RWPE2 (cell line): ENCODE results near the gene STON2.

Experiments
- ATAC-seq: fragments of 200-7000 bp; cut with Tn5 transposase; 3 replicates; pipeline ENCODE4 v1.9.1; 2021; ENCODE audit warnings: low read depth
- DNase-seq: peaks from one replicate; pipeline ENCODE4 v3.0.0-alpha.2; 2020; ENCODE audit warnings: low spot score
- H3K27ac ChIP-seq: fragments of 450-650 bp; 2 replicates; pipeline ENCODE4 v1.5.1; 2017; ENCODE audit warnings: mild to moderate bottlenecking; ENCODE audit not compliant: poor library complexity, severe bottlenecking
- H3K27me3 ChIP-seq: fragments of 250-450 bp; sonication (Bioruptor Pico); 2 replicates; pipeline ENCODE4 v1.5.1; 2021; ENCODE audit warnings: mild to moderate bottlenecking, moderate library complexity; ENCODE audit not compliant: insufficient read depth, poor library complexity, severe bottlenecking
- H3K36me3 ChIP-seq: fragments of 250-450 bp; sonication (Bioruptor Pico); 2 replicates; pipeline ENCODE4 v1.5.1; 2020; ENCODE audit warnings: low read depth, mild to moderate bottlenecking, moderate library complexity
- H3K4me1 ChIP-seq: fragments of 250-450 bp; sonication (Bioruptor Pico); 2 replicates; pipeline ENCODE4 v1.5.1; 2021; ENCODE audit warnings: mild to moderate bottlenecking, moderate library complexity; ENCODE audit not compliant: insufficient read depth, poor library complexity, severe bottlenecking
- H3K4me3 ChIP-seq: fragments of 250-450 bp; sonication (Bioruptor Pico); 2 replicates; pipeline ENCODE4 v1.5.1; 2021; ENCODE audit warnings: mild to moderate bottlenecking, moderate library complexity; ENCODE audit not compliant: severe bottlenecking
- H3K9me3 ChIP-seq: fragments of 250-450 bp; sonication (Bioruptor Pico); 2 replicates; pipeline ENCODE4 v1.5.1; 2021; ENCODE audit warnings: mild to moderate bottlenecking, moderate library complexity; ENCODE audit not compliant: severe bottlenecking
- TF ChIP-seq, protein P1 (sequence below): fragments of 450-650 bp; IDR thresholded peaks from one replicate; pipeline ENCODE4 v1.5.1; 2017; ENCODE audit warnings: mild to moderate bottlenecking, moderate library complexity; ENCODE audit not compliant: poor library complexity, severe bottlenecking

The STON2 gene

GRCh38 chr14:81222126-81222525 is 178.0 kb downstream of the STON2 start:
- no peaks in the 10 kb centered on the region for H3K9me3 ChIP-seq
- H3K27ac ChIP-seq: peak overlapping the region; percentile 92
- DNase-seq: no peak
- TF ChIP-seq, protein P1, sequence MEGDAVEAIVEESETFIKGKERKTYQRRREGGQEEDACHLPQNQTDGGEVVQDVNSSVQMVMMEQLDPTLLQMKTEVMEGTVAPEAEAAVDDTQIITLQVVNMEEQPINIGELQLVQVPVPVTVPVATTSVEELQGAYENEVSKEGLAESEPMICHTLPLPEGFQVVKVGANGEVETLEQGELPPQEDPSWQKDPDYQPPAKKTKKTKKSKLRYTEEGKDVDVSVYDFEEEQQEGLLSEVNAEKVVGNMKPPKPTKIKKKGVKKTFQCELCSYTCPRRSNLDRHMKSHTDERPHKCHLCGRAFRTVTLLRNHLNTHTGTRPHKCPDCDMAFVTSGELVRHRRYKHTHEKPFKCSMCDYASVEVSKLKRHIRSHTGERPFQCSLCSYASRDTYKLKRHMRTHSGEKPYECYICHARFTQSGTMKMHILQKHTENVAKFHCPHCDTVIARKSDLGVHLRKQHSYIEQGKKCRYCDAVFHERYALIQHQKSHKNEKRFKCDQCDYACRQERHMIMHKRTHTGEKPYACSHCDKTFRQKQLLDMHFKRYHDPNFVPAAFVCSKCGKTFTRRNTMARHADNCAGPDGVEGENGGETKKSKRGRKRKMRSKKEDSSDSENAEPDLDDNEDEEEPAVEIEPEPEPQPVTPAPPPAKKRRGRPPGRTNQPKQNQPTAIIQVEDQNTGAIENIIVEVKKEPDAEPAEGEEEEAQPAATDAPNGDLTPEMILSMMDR: no peak
- ATAC-seq: no peak
- no peaks in the 10 kb centered on the region for H3K27me3 ChIP-seq
- 0 out of 2 replicates have a peak, but pooled peaks cover 3% of the 10 kb centered on the region for H3K36me3 ChIP-seq
- peaks cover 16% of the 10 kb centered on the region for H3K4me1 ChIP-seq
- no peak overlapping the region for H3K4me3 ChIP-seq

DNA sequence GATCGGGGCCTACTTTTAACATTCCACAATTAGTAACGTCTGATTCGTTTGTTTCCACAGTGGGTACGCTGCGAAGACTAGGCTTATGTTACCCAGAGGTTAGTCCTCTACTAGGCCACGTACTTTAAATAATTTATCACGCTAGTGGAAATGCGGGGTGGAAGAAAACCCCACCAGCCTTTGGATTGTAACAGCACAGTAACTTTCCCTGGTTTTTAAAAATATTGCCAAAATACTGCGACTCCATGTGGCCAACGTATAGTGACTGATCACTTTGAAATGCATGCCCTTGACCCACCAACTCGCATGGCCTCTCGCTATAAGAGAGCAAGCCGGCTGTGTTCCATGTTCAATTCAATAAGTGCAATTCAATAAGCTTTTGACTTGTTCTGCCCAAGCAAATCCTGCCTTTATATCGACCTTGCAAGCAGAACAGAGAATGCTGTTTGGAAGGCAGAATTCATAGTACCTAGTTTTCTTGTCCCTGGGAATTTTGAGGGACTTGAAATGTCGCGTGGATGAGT is 178.5 kb downstream of the STON2 start:
- 0 out of 2 replicates have a peak, but pooled peaks cover 3% of the 10 kb centered on the region for H3K36me3 ChIP-seq
- ATAC-seq (no peak), DNase-seq (no peak)
- TF ChIP-seq, protein P1: no peak
- H3K4me1 ChIP-seq: peaks cover 16% of the 10 kb centered on the region
- peak overlapping the region; percentile 51 for H3K4me3 ChIP-seq
- no peaks in the 10 kb centered on the region for H3K9me3 ChIP-seq
- H3K27me3 ChIP-seq: no peaks in the 10 kb centered on the region
- H3K27ac ChIP-seq: peak overlapping the region; percentile 92

- Histone ChIP-seq H3K27ac (peak within 1 kb of the TSS; percentile 92), H3K36me3 (peaks cover 8% of the 10 kb centered on the region), H3K27me3 (no peaks in the 10 kb centered on the region), H3K9me3 (no peaks in the 10 kb centered on the region), H3K4me3 (peak within 1 kb of the TSS; percentile 51), H3K4me1 (peaks cover 16% of the 10 kb centered on the region)
- peak; percentile 77 for ATAC-seq
- TF ChIP-seq, protein P1: no peak
- DNase-seq: peak; percentile 98
These were observed 179.1 kb downstream of the STON2 start, which contains the start of gene GTF2A1 for GRCh38 chr14:81220830-81221578. TSS of gene GTF2A1 (minus strand) at chr14:81220959. CDS start at chr14:81220518, 441 bp downstream.

DNA sequence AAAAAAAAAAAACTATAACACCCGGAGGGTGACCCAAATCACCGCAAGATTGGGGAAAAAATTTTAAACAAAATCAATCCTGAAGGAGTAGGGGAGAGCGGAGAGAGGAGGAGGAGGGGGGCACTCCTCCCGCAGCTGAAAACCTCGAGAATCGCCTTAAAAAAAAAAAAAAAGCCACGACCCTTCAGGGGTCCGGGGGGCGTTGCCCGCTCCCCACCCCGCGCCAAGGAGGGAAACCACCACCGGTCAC is 179.6 kb downstream of the STON2 start:
- ATAC-seq (no peak), DNase-seq (no peak)
- H3K36me3 ChIP-seq: peaks cover 13% of the 10 kb centered on the region
- H3K27ac ChIP-seq: peak overlapping the region; percentile 92
- no peaks in the 10 kb centered on the region for H3K27me3 ChIP-seq
- TF ChIP-seq, protein P1: no peak
- peaks cover 16% of the 10 kb centered on the region for H3K4me1 ChIP-seq
- peak overlapping the region; percentile 51 for H3K4me3 ChIP-seq
- no peaks in the 10 kb centered on the region for H3K9me3 ChIP-seq
